IPS-NIHi7 (cell line): Measurements from ENCODE around the gene ZNF138.
"Not testable (repeated sequence)": the region's sequence is repeated elsewhere in the genome, so short reads cannot be mapped to it uniquely, and the experiment has no call there.

Source experiments
- DNase-seq: peaks from one replicate; pipeline ENCODE4 v3.0.0; 2012; ENCODE audit warnings: mixed read lengths; ENCODE audit errors: extremely low spot score

The ZNF138 gene

DNA sequence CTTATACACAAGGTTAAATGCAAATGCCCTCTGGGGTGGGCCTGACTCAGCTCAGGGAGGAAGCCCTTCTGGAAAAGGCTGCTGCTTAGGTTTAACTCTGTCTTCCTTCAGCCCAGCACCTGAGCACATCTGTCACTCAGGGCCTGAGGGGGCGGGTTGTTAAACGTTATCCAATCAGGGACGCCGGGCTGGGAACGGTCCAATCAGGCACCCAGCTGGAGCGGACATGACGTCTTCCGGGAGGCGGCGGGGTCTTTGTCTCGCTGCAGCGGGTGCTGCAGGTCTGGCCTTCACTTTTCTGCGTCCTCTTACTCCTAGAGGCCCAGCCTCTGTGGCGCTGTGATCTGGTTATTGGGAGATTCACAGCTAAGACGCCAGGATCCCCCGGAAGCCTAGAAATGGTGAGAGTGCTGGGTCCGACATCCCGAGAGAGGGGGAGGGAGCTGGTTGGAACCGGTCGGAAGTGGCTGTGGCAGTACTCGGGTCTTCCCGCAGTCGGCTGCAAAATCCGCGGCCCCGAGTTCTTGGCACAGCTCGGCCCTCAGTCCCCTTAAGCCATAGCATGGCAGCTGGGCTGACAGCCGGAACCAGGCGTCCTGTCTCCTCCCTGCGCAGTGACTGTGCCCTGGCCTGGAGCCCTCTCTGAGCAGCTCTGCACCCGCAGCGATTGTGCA lies at the start of gene ZNF138:
ZNF138 (plus strand) TSS at position 258 of the 674 bp plus-strand sequence; CDS start at position 399, 141 bp downstream.
- peak; percentile 96 for DNase-seq

DNA sequence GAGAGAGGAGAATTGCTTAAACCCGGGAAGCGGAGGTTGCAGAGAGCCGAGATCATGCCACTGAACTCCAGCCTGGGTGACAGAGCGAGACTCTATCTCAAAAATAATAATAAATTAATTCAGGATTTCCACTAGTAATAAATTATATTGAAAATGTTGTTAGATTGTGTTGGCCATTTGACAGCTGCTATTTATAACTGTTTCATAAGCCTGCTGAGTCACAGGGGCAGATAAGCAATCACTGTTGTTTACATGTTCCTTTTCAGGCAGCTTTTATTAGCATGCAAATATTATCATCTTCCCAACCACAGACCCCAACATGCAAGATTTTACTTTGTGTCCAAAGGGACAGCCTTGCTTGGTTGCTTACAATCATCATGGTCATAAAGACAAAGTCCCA lies 49.5 kb upstream of the ZNF138 start:
- DNase-seq, result no peak

DNA sequence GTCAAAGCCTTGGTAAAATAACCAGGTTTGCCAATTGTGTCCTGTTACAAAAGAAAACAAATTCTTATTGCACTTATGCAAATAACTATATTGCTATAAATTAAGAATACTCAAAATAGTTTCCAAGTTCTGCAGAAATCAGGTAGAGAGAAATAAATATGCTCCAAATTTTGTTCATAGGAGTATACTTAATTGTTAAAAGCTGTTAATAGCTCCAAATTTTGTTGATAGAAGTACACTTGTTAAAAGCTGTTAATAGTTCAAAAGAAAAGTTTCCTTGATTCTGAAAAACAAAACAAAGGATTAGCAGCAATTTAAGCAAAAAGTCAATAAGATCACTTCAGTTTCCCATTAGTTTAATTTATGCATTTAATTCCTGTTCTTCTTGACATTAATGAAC lies 46.4 kb upstream of the ZNF138 start:
- DNase-seq, result no peak

DNA sequence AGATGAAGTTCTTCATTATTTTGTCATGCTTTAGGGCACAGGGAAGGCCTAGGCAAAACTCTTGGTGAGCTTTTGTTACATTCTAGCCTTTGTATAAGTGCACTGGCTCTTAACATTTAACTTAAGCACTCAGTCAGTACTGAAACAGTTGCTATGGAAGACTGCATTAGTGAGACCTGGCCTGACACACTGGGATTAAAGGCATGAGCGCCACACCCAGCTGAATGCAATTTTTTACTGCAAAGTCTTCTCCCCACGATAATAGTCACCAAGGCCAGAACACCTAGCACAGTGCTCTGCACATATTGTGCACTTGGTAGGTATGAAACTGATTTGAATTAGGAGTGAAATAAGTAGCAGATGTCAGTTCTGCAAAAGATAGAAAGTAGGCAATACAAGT lies 41.2 kb upstream of the ZNF138 start:
- no peak for DNase-seq

DNA sequence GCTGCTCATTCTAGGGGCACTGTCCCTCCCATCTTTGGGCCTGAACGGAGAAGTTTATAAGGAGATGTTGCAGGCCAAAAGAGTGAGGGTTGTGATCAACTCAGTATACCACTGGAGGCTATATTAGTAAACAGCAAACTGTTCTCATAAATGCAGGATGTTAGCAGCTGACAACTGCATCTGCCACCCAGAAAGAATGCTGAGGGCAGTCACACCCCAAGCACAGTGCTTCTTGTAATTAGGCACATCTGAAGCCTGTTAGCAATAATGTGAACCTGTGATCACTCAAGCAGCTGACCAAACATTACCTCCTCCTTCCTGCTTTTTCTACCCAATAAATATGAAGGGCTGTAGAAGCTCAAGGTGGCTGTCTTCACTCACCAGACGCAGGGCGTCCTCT lies 38.4 kb upstream of the ZNF138 start:
- no peak for DNase-seq

DNA sequence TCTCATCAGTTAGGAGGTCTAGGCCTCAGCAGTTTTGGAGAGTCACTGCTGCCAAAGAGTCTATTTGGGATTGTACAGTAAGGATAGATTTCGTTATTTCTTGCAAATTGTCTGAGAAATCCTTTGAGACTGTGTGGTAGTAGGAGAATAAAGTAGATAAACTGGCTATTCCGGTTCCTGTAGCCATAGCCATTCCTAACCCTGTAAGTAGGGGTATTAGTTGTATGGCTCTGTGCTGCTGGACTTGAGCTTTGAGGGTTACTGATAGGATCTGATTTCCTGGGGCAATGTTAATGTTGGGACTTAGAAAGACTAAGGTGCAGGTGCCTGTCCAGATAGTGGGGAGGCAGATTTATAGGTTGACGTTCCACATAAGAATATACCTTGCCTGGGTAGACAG lies 36.1 kb upstream of the ZNF138 start:
- no peak for DNase-seq

DNA sequence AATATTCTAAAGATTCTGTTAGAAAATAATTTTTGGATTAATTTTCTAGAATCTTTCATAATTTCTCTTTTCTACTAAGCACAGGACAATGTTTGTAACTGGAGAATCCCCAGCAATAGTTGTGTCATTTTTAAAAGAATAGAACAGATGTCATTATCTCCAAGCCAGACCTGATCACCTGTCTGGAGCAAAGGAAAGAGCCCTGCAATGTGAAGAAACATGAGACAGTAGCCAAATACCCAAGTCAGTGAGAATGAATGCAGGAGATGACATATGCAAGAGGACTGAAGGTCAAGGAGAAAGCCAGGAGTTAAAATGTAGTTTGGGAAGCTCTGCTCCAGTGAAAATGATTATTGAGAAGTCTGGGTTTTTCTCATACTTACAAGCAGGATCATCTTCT lies 25.4 kb upstream of the ZNF138 start:
- DNase-seq, result no peak

DNA sequence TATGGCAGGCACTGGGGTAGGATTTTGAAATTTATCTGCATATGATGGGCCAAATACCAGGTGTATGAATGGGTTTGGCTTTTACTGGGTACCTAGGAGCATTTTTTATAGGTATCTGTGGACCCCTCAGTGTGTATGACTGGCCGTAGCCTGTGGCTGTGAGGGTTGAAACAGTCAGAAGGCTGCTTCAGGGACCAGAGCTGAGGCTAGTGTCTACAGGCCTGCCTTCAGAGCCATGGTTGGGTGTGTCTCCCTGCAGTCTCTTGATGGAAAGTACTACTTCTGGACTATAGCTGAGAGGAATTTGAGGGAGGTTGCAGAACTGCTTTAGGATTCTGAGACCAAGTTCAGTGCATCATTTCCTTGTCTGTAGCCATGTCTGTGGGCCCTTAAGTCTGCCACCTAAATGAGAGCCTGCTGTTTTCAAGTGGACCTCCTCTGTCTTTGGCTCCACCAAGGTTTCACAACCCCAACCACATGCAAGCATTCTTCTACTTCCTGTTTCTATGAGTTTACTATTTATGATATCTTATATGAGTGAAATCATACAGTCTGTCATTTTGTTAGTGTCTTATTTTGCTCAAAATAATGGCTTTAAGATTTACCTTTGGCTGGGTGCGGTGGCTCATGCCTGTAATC lies 19.9 kb upstream of the ZNF138 start:
- no peak for DNase-seq

DNA sequence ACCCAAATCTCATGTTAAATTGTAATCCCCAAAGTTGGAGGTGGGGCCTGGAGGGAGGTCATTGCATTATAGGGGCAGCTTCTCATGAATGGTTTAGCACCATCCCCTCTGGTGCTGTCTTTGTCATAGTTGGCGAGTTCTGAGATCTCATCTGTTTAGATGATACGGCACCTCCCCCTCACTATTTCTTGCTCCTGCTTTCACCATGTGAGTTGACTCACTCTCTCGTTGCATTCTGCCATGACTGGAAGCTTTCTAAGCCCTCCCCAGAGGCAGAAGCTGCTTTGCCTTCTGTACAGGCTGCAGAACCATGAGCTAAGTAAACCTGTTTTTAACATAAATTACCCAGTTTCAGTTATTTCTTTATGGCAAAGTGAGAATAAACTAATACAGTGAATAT lies 18.9 kb upstream of the ZNF138 start:
- no peak for DNase-seq

DNA sequence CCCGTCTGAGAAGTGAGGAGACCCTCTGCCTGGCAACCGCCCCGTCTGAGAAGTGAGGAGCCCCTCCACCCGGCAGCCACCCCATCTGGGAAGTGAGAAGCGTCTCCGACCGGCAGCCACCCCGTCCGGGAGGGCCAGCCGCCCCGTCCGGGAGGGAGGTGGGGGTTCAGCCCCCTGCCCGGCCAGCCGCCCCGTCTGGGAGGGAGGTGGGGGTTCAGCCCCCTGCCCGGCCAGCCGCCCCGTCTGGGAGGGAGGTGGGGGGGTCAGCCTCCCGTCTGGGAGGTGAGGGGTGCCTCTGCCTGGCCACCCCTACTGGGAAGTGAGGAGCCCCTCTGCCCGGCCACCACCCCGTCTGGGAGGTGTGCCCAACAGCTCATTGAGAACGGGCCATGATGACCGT lies 9.4 kb upstream of the ZNF138 start:
- not testable (repeated sequence) for DNase-seq

DNA sequence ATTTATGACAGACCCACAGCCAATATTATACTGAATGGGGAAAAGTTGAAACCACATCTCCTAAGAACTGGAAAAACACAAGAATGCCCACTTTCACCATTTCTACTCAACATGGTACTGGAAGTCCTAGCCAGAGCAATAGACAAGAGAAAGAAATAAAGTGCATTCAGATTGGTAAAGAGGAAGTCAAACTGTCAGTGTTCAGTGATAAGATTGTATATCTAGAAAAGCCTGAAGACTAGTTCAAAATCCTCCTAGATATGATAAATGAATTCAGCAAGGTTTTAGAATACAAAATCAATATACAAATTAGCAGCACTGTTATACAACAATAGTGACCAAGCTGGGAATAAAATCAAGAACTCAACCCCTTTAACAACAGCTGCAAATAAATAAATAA lies 6.9 kb upstream of the ZNF138 start:
- DNase-seq, result no peak

DNA sequence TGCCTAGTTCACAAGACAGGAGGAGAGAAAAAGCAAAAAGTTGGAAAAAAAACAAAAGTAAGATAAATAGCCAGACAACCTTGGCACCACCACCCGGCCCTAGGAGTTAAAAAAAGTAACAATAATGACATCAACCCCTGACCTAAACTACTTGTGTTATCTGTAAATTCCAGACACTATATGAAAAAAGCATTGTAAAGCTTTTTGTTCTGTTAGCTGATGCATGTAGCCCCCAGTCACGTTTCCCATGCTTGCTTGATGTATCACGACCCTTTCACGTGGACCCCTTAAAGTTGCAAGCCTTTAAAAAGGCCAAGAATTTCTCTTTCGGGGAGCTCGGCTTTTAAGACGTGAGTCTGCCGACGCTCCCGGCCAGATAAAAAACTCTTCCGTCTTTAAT lies 5.0 kb upstream of the ZNF138 start:
- DNase-seq, result not testable (repeated sequence)

DNA sequence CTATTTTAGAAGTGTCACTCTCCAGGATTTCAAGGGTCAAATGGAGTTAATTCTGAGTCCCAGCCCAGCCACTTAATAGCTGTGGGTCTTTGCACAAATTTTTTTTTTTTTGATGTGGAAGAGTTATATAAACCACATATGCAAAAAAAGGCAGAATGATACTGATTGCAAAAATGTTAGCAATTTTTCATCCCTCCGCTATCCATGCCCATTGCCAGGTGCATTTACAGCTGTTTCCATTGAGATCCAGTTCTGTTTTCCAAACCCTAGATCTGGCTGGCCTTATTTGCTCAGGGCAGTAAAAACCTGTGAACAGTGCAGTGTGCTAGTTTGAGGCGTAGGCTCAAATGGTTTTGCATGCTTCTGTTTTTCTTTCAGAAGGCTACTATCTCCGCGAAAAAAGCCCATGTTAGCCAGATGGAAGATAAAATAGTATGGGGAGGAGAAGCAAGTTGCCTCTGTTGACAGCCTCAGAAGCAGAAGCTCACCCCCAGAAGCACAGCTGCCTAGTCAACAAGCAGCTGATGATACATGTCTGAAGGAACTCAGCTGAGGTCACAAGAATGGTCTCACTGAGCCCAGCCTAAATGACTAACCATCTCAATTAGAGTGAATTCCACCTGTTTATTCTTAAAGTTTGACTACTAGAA lies 997 bp upstream of the ZNF138 start:
- no peak for DNase-seq

DNA sequence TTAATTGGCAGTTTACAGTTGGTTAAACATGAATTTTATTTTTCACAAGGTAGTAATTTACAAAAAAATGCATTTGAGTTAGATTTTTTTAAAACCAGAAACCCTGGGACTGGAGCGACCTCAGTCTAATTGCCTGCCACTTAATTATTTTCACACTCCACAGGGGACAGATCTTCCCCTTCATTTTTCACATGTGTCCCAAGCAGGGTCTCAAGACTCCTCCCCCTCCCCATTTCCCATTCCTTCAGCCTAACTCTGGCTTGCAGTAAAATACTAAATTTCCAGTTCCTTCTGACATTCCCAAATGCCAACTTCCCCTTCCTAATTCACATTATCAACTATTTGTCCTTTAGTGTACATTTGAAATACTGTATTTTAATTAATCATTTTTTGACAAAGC lies 948 bp downstream of the ZNF138 start:
- DNase-seq, result no peak

DNA sequence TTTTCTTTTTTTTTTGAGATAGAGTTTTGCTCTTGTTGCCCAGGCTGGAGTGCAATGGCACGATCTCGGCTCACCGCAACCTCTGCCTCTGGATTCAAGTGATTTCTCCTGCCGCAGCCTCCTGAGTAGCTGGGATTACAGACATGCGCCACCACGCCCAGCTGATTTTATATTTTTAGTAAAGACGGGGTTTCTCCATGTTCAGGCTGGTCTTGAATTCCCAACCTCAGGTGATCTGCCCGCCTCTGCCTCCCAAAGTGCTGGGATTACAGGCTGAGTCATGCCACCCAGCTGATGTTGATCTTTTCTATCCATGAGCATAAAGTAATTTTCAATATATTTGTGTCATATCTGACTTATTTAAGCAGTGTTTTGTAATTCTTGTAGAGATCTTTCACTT lies 4.9 kb downstream of the ZNF138 start:
- not testable (repeated sequence) for DNase-seq

DNA sequence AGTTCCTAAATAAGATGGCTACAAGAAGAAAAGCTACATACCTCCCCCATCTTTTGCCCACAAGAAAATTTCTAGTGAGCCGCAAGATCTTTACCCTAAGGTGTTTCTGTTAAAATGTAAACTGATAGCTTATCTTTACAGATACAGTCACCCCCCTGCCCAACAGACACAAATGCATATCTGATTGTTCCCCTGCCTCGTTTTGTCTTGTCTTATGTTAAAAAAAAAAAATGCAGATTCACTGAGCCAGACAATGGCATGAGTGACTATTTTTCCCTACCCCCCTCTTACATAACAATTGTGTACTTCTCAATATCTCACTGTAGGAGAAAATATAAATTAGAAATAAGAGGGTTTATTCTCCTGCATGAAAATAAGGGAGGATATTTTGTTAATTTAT lies 8.5 kb downstream of the ZNF138 start:
- no peak for DNase-seq

DNA sequence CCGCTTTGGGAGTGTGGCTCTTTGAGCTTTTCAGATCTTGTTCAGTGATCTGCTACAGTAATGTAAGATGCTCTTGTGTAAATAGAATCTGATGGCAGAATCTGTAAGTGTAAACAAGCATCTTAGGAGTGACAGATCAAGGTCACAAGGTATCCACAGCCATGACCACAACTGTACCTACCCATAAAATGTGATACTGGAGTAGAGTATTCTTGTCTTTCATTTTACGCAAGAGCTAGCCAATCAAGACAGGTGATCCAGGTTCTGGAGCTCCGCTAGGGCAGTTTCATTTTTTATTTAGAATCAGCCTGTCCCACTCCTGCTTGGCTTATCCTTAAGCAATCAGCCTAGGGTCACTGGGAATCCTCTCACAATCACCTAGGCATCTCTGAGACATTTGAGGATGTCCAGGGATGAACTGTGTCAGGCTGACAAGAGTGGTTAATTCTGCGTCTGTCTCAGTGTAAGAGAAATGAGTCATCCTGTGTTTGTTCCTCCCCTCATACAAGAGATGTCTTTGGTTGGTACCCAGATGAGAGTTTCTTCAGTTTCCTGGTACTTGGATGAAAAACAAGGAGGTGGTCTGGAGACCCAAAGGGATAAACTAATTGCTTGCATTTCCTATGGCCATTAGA lies 13.6 kb downstream of the ZNF138 start:
- DNase-seq, result no peak

DNA sequence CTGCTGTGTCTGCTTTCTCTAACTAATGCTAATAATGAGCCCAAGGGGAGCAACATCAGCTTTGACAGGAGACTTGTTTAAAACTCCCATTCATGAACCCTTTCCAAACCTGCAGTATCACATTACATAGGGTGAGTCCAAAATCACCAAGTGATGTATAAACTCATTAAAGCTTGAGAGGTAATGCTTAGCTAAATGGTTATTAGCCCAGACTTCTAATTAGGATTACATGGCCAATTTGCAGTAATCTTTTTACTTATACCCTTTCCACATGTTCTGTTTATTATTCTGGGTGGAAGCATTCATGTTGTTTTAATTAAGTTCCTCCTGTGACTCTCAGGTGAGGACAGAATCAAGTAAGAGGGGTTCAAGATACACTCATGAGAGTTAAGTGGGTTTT lies 17.5 kb downstream of the ZNF138 start:
- DNase-seq, result no peak

DNA sequence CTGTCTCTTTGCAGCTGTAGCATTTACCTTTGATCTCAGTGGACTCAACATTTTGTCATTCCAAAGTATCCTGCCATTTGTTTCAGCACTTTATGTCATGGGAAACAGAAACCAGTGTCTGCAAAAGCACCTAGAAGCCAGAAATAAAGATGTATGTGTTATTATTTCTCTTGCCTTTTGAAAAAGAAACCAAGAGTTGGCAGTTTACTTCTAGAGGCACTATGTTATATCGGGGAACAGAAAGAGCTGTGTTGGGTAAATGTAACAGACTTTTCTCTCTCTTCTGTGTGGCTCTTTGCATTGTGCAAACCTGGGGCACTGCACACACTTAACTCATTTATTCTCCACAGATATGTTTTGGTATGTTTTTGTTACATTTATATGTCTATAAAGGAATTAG lies 36.7 kb downstream of the ZNF138 start:
- no peak for DNase-seq

DNA sequence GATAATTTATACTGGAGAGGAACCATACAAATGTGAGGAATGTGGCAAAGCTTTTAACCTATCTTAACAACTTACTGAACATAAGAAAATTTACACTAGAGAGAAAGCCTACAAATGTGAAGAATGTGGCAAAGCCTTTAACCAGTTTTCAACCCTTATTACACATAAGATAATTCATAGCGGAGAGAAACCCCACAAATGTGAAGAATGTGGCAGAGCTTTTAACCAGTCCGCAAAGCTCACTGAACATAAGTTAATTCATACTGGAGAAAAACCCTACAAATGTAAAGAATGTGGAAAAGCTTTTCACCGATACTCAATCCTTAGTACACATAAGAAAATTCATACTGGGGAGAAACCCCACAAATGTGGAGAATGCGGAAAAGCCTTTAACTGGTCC lies 37.9 kb downstream of the ZNF138 start:
- no peak for DNase-seq

DNA sequence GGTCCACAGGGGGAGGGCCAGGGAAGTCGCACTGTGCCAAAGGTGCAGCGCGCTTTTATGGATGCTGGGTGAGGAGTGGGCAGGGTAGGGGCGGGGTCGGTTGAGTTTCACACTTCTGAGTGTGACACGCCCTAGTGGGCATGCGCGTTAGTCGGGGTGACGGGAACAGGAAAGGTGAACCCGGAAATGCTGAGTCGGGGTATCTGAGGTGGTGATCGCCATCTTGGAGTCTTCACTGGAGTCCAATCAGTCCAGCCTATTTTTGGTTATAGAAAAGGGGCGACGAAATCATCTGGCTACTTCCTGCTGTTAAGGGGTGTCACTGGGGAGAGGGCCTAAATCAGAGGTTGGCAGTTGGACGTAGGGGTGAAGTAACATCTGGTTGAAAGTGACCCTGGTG lies 40.8 kb downstream of the ZNF138 start:
- DNase-seq, result no peak

DNA sequence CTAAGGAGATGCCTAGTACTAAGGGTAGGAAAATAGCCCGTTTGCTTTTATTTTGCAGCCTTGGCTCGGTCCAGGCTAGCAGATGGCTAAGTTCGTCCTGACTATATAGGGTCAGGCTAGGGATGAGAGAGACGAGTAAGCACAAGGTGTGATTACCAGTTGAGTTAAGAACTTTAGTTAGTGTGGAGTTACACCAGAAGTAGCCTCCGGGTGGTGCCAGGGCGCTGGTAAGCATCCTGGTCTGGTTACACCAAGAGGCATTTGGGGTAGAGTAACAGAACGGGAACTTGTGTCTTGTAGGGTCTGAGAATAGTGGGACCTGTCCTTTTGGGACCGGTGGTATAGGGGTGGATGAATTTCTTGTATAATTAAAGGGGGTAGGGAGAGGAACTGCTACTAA lies 41.6 kb downstream of the ZNF138 start:
- DNase-seq, result peak; percentile 7

DNA sequence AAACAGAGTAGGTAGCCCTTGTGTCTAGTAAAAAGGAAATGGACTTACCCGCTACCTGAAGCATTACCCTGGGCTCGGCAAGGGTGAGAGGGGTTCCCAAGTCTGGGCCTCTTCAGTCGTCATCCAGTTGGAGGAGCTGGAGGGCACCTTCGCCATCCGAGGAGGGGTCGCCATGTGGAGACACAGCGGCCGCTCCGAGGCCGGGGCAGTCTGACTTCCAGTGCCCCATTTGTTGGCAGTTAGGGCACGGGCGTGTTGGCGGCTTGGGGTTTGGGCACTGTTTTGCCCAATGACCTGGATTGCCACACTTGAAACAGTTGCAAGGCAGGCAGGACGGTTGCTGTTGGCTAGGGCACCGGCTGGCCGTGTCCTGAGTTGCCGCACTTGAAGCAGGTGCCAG lies 43.8 kb downstream of the ZNF138 start:
- DNase-seq, result not testable (repeated sequence)
